ENCODE results near the gene SLC35E1. TPM values are rescaled to one million over a fixed set of nuclear protein-coding genes. Genes with fewer than 3 reads are reported as not detected.

SLC35E1 gene
- total RNA-seq, 1 experiment from 2014 or later, result 49.1 TPM

GRCh38 chr19:16529466-16530144, 42.6 kb downstream of the SLC35E1 start:
- no peak for ATAC-seq
- Histone ChIP-seq H3K79me2 (ENCODE audit: insufficient read depth, low read length) (peaks cover 48% of the 10 kb centered on the region), H4K20me1 (ENCODE audit: insufficient read depth) (no peaks in the 10 kb centered on the region), H3K27me3 (ENCODE audit: insufficient read depth, low read length) (no peaks in the 10 kb centered on the region), H3K36me3 (ENCODE audit: control insufficient read depth in 1 of 2, insufficient read depth in 2 of 2, low read length in 2 of 2) (peaks cover 56 to 84% of the 10 kb centered on the region in 2 experiments; a peak in 3 of 4 replicates), H2AFZ (ENCODE audit: low read depth, low read length, poor library complexity, severe bottlenecking) (no peak overlapping the region), H3K4me3 (replicated peaks in 1 of 2; ENCODE audit: low read depth in 1 of 2, low read length in 2 of 2) (no peak overlapping the region), H3K9ac (ENCODE audit: low read length) (no peak overlapping the region), H3K4me2 (ENCODE audit: low read length) (no peak overlapping the region), H3K9me2 (ENCODE audit: insufficient read depth) (no peaks in the 10 kb centered on the region), H3K9me3 (ENCODE audit: control insufficient read depth in 1 of 2, insufficient read depth in 1 of 2, low read depth in 1 of 2, low read length in 2 of 2) (no peaks in the 10 kb centered on the region), H3K27ac (ENCODE audit: low read depth, low read length) (no peak overlapping the region), H3K4me1 (ENCODE audit: control insufficient read depth in 1 of 2, insufficient read depth in 2 of 2, low read length in 2 of 2) (no peaks in the 10 kb centered on the region)
- ChIA-PET RAD21 (ENCODE audit: low non-redundant PET in 1 of 2, low total read pairs in 2 of 2, uncharacterized antibody in 2 of 2, unreplicated experiment in 2 of 2) (no interaction called here), CTCF (no interaction called here), POLR2A (no interaction called here)
- no peak for TF ChIP-seq EZH2 (IDR thresholded peaks at IDR 0.05)
- TF ChIP-seq ZBTB33 (IDR thresholded peaks at IDR 0.05; ENCODE audit: extremely low read depth, insufficient replicate concordance, low read length), result no peak
- TF ChIP-seq RAD21 (IDR thresholded peaks at IDR 0.05; ENCODE audit: low read depth), result no peak
- TF ChIP-seq JUND (IDR thresholded peaks at IDR 0.05), result no peak
- DNase-seq (ENCODE audit: low read depth, low spot score), result no peak
- intact Hi-C loops (cut with micrococcal nuclease), result no loop called here
- BruUV-seq (replicated peaks), result no TSS peak

GRCh38 chr19:16527971-16528521, 44.2 kb downstream of the SLC35E1 start:
- no peaks in the 10 kb centered on the region for H3K9me3 ChIP-seq (ENCODE audit: control insufficient read depth in 1 of 2, insufficient read depth in 1 of 2, low read depth in 1 of 2, low read length in 2 of 2)
- no TSS peak for BruUV-seq (replicated peaks)
- DNase-seq (ENCODE audit: low read depth, low spot score) (no peak), ATAC-seq (peak; percentile 73)
- no peaks in the 10 kb centered on the region for H3K27me3 ChIP-seq (ENCODE audit: insufficient read depth, low read length)
- no peak overlapping the region for H3K9ac ChIP-seq (ENCODE audit: low read length)
- no peak overlapping the region for H3K4me3 ChIP-seq (replicated peaks in 1 of 2; ENCODE audit: low read depth in 1 of 2, low read length in 2 of 2)
- no peak overlapping the region for H2AFZ ChIP-seq (ENCODE audit: low read depth, low read length, poor library complexity, severe bottlenecking)
- no peaks in the 10 kb centered on the region for H3K9me2 ChIP-seq (ENCODE audit: insufficient read depth)
- H3K4me1 ChIP-seq (ENCODE audit: control insufficient read depth in 1 of 2, insufficient read depth in 2 of 2, low read length in 2 of 2), result no peaks in the 10 kb centered on the region
- no peak overlapping the region for H3K27ac ChIP-seq (ENCODE audit: low read depth, low read length)
- intact Hi-C loops (cut with micrococcal nuclease), result no loop called here
- peak in 2 of 3 experiments; percentile 60 to 63; a peak in 4 of 6 replicates for TF ChIP-seq CTCF (IDR thresholded peaks at IDR 0.05 in 2 of 3, conservative IDR thresholded peaks at IDR 0.05 in 1 of 3; ENCODE audit: borderline replicate concordance in 1 of 3, insufficient read depth in 1 of 3, low read depth in 2 of 3, low read length in 2 of 3)
- TF ChIP-seq RAD21 (IDR thresholded peaks at IDR 0.05; ENCODE audit: low read depth), result peak; percentile 36; the same call in 1 of the 2 replicates
- no peak for TF ChIP-seq EGR1 (IDR thresholded peaks at IDR 0.05; ENCODE audit: low read depth)
- no peak for TF ChIP-seq ZBTB33 (IDR thresholded peaks at IDR 0.05; ENCODE audit: extremely low read depth, insufficient replicate concordance, low read length)
- TF ChIP-seq ZNF274 (IDR thresholded peaks at IDR 0.05; ENCODE audit: low read depth, low read length), result no peak
- no peak for TF ChIP-seq SRF (IDR thresholded peaks at IDR 0.05; ENCODE audit: low read depth)
- no peak for TF ChIP-seq YY1 (IDR thresholded peaks at IDR 0.05; ENCODE audit: extremely low read depth, insufficient replicate concordance, low read depth, low read length)
- TF ChIP-seq ZFX (IDR thresholded peaks at IDR 0.05), result no peak
- H4K20me1 ChIP-seq (ENCODE audit: insufficient read depth), result no peaks in the 10 kb centered on the region
- RAD21 ChIA-PET (ENCODE audit: low non-redundant PET in 1 of 2, low total read pairs in 2 of 2, uncharacterized antibody in 2 of 2, unreplicated experiment in 2 of 2), result no interaction called here
- peaks cover 37% of the 10 kb centered on the region for H3K79me2 ChIP-seq (ENCODE audit: insufficient read depth, low read length)
- H3K4me2 ChIP-seq (ENCODE audit: low read length), result no peak overlapping the region
- POLR2A ChIA-PET, result no interaction called here
- H3K36me3 ChIP-seq (ENCODE audit: control insufficient read depth in 1 of 2, insufficient read depth in 2 of 2, low read length in 2 of 2), result peaks cover 57 to 85% of the 10 kb centered on the region in 2 experiments; a peak in 3 of 4 replicates
- CTCF ChIA-PET, result no interaction called here
